HG02885 (cell line): ENCODE measurements around the gene PDE8A.
"Not testable (repeated sequence)": the region's sequence is repeated elsewhere in the genome, so short reads cannot be mapped to it uniquely, and the experiment has no call there.

Experiments used
- ATAC-seq: cut with Tn5 transposase; IDR thresholded peaks from one replicate; pipeline ENCODE4 v1.9.1; 2021; ENCODE audit warnings: mild to moderate bottlenecking; ENCODE audit not compliant: unreplicated experiment, poor library complexity

The PDE8A gene

GRCh38 chr15:85007741-85008397 is 26.2 kb downstream of the PDE8A start:
- no peak for ATAC-seq

- ATAC-seq, result no peak
Observed at GRCh38 chr15:85008474-85009260, 27.0 kb downstream of the PDE8A start.

GRCh38 chr15:85009435-85009834 is 27.8 kb downstream of the PDE8A start:
- ATAC-seq, result no peak

GRCh38 chr15:85010071-85010385 is 28.4 kb downstream of the PDE8A start:
- ATAC-seq, result no peak

GRCh38 chr15:85010386-85011159 is 28.9 kb downstream of the PDE8A start:
- no peak for ATAC-seq

GRCh38 chr15:85011160-85011571 is 29.5 kb downstream of the PDE8A start:
- ATAC-seq, result no peak

GRCh38 chr15:85011724-85012123 is 30.1 kb downstream of the PDE8A start:
- ATAC-seq, result not testable (repeated sequence)

GRCh38 chr15:85013785-85014184 is 32.1 kb downstream of the PDE8A start:
- no peak for ATAC-seq

- no peak for ATAC-seq
Observed at GRCh38 chr15:85014932-85015331, 33.3 kb downstream of the PDE8A start.

GRCh38 chr15:85016275-85016674 is 34.6 kb downstream of the PDE8A start:
- no peak for ATAC-seq

GRCh38 chr15:85019815-85020590 is 38.3 kb downstream of the PDE8A start:
- no peak for ATAC-seq

GRCh38 chr15:85021409-85021808 is 39.8 kb downstream of the PDE8A start:
- ATAC-seq, result no peak

- ATAC-seq, result no peak
Observed at GRCh38 chr15:85022860-85023403, 41.3 kb downstream of the PDE8A start.

GRCh38 chr15:85024003-85024402 is 42.3 kb downstream of the PDE8A start:
- ATAC-seq, result no peak

- no peak for ATAC-seq
Observed at GRCh38 chr15:85024509-85025336, 43.1 kb downstream of the PDE8A start.

GRCh38 chr15:85025516-85026251 is 44.0 kb downstream of the PDE8A start:
- no peak for ATAC-seq

GRCh38 chr15:85026304-85027032 is 44.8 kb downstream of the PDE8A start:
- ATAC-seq, result peak; percentile 47

GRCh38 chr15:85027033-85027380 is 45.4 kb downstream of the PDE8A start:
- peak; percentile 24 for ATAC-seq
